Limb (tissue), 2 donors: ENCODE measurements around the gene INTS7.

Experiments used
- DNase-seq, 2 donors: peaks; one replicate each; pipeline ENCODE4 v3.0.0-alpha.2; 2016; ENCODE audit errors: extremely low spot score in 2 of 2

Gene INTS7

DNA sequence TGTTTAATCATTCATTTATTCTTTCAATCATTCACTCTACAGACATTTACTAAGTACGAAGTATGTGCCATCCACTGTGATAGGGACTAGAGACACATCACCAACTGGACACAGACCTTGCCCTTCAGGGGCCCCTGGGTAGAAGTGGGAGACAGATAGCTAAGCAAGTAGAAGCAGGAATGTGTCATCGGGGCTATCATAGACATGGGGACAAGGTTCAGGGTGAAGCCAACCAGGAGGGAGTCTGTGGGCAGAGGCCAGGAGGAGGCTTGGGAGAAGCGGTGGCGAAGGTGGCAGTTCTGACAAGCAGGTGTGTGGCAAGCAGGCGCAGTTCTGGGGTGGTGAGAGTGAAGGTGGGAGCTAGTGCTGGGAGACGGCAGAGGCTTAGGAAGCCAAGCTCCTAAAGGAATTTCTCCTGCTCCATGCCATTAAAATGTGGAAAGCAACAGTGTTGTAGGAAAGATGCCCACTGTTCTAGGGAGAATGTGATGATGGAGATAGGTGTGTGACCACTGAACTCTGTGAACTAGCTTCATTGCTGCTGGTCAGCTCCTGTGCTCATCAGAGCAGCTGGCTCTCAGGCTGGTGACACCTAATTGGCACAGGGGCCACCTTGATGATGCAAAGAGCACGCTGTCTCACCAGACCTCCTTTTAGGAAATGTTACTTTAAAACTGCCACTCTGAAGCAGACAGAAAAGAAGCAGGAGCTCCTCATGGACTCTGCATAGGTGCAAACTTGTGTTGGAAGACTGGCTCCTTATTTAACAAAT lies 125.1 kb downstream of the INTS7 start:
- no peak for DNase-seq

DNA sequence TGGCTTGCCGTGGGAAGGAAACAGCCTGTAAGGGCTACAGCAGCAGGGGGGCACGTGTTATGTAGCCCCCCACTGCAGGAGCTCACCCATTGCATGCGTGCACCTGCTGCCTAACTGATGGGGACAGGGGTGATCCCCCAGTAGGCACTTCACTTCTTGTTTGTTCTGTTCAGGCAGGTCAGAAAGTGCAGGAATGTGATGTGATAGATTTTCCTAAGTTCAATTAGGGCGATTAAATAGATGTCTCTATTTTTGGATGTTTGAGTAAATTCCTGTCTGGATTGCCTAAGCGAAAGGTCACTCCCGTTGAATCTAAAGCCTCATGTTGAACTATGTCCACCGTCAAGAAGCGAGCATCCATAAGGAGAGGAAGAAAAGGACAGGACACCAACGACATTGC lies 126.0 kb downstream of the INTS7 start:
- no peak for DNase-seq

DNA sequence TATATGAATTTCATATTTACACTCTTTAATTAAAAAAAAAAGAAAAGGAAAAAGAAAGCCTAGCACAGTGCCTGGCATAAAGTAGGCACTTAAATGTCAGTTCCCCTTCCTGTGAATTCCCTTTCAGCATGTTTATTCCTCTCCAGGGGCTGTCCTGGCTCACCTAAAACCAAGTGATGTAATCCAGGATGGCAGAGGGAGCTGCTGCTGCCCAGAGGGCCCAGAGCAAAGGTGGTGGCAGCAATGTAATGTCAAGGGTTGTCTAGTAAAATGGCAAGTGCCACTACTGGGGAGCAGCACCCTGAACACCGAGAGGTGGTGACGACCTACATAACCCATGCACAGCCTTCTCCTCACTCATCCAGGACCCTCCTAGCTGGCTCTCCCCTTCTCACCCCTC lies 126.4 kb downstream of the INTS7 start:
- no peak for DNase-seq

DNA sequence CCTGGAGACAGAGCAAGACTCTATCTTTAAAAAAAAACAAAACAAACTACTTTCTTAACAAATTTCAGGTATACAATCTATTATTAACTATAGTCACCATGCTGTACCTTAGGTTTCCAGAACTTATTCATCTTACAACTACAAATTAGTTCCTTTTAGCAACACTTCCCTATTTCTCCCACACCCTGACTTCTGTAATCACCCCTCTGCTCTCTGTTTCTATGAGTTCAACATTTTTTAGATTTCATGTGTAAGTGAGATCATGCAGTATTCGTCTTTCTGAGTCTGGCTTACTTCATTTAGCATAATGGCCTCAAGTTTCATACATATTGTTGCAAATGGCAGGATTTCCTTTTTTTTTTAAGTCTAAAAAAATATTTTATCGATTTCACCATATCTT lies 126.9 kb downstream of the INTS7 start:
- no peak for DNase-seq

DNA sequence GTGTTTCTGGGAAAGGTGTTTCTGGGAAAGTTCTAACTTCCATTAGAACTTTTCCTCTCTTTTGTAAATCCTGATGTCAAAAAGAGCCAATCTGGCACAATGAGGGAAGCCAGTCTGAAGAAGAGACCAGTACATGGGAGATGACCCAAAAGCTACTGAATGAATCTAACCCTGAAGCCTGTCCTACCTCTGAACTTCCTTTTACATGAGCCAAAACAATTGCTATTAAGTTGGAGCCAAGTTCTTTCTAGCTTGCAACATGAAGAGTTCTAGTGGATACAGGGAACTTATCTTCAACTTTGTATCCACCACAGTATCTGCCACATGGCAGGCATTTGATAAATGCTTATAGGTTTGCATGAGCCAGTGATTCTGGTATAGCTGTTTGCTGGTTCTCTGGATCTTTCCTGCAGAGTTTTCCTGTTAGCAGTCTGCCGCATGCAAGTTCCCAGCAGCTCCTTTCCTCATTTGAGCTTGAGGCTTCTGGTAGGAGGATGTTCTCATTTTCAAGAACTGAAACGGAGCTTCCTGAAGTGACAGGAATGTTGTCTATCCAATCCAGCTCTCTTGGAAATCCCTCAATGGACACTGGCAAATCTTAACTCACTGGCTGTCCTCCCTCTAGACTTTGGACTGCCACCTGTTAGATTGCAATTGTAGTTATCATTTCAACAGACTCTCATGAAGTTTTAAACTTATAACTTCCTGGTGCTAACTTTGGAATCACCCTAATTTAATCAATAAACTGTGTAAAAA lies 131.7 kb downstream of the INTS7 start:
- DNase-seq = no peak

DNA sequence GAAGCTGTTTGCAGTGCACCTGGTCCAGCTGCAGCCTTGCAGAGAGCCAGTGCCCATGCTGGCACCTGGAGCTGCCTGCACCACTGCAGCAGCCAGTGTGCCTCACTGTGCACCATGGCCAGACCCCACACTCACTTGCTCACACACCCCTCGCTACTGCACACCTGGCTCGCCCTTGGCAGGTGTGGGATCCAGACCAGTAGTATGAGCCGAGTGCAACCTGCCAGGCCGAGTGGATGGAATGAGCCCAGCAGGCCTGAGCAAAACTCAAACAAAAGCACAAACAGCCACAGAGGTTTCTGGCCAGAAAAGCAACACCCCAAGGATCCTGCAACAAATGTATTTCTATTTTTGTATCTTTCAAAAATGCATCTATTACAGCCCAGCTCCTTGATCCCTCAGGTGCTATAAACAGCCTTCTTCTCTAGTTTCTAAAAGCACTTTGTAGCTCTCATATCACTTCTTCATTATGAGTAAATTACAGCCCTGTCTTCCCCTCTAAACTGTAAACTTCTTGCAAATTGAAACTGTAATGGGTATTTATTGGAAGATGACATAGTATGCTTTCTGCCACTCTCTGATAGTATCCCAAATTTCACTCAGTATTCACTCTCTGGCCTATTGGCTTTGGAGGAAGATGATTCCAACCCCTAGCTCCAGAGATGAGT lies 132.6 kb downstream of the INTS7 start:
- no peak for DNase-seq

DNA sequence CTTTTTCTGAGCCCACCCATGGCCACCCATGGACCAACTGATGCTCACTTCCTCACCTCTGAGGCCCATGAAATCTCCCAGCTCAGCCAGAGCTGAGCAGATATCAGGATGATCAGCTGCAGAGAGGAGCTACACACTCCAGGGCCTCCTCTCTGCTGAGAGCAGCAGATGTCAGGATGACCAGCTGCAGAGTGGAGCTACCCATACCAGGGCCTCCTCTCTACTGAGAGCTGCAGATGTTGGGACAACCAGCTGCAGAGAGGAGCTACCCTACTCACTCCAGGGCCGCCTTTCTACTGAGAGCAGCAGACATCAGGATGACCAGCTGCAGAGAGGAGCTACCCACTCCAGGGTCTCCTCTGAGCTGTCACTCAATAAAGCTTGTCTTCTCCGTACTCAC lies 133.4 kb downstream of the INTS7 start:
- DNase-seq = no peak

DNA sequence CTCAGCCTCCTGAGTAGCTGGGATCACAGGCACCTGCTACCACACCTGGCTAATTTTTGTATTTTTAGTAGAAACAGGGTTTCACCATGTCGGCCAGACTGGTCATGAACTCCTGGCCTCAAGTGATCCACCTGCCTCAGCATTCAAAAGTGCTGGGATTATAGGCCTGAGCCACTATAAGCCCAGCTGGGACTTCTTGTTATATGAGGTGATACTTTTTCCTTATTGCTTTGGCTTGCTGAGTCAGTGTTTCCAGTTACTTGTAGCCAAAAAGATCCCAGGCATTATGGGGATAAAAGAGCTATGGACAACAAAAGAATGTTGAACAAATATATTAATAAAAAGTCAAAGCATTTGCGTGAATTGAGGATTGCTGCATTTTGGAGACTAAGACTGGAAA lies 134.9 kb downstream of the INTS7 start:
- no peak for DNase-seq

DNA sequence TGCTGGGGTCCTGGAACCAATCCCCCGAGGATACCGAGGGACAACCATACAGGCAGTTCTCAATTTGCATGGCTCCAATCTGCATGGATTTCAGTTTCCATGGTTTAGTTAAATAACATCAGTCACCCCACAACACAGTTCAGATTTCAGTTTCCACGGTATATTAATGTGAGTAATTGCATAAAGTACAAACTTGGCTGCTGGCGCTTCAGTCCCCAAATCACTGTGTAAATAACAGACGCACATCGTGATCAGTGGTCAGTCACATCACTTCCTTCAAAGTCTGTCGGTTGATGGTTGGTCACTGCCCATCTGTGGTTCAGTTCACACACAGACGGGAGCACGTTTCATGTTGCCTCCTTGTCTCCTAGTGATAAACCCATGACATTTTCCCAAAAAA lies 138.4 kb downstream of the INTS7 start:
- peak in 1 of 2 donors; percentile 26 for DNase-seq

DNA sequence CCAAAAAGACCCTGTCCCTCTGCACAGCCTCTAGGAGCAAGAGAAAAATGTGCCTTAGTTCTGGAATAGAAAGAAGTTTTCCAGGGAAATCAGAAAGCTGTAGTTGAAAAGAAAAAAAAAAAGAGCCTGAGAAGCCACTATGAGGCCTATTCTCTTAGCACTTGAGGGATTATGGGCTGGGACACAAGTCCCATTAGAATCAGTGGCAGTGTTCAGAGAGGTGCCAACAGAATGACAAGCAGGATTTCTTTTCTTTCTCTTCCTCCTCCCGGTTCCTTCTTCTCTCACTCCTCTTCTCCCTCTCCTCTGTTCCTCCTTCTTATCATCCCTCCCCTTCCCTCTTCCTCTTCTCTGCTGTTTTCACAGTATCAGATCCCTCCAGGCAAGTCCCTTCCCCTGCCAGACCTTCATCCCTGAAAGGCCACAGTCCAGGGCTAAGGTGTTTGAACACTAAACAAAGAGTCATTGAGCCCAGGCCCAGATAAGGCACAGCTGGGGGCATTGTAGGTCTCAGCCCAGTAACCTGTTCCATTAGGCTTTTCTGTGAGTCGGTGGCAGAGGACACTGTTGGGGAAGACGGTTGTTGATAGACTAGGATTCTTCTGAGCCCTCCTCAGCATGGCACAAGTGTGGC lies 140.1 kb downstream of the INTS7 start:
- no peak for DNase-seq

DNA sequence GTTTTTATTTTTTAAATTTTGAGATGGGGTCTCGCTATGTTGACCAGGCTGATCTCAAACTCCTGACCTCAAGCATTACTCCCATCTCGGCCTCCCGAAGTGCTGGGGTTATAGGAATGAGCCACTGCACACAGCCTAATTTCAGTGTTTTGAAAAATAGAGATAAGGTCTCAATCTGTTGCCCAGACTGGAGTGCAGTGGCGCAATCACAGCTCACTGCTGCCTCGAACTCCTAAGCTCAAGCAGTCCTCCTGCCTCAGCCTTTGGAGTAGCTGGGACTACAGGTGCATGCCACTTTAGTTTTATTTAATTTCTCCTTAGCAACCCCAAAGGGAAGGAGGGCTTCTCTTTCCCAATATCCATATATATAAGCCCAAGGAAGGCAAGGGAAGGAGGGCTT lies 141.0 kb downstream of the INTS7 start:
- DNase-seq = no peak

DNA sequence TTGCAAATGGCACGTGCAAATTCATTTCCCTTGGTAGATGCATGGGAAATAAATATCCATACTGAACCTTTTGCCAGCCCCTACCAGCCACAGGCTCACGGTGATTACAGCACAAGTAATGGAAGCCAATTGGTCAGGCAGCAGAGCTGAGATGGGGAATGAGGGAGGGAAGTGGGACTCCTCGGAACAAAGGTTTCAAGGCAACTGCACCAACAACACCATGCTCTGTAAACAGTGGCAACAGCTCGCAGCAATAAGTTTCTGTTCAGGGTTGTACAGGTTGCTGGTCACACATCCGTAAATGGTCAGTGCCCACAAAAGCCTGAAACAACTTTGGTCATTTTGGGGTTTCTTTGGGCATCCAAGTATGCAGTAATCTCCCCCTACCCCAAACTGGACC lies 142.1 kb downstream of the INTS7 start:
- no peak for DNase-seq

DNA sequence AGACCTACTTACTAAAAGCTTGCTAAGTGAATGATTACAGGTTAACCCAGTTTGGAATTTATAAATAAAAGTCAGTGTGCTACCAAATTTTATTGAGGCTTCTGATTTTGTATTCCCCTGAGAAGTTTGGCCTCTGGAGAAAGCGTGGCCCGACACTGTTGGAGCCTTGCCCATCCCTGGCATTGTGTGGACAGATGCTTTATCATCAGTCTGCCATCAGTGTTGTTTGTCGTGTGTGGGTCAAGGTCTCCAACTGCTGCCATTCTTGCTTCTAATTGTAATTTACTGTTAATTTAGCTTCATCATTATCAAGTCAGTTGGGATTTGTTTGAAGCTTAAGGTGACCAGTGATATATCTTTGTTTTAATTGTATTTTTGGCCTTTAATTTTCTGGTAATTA lies 142.8 kb downstream of the INTS7 start:
- DNase-seq = no peak

DNA sequence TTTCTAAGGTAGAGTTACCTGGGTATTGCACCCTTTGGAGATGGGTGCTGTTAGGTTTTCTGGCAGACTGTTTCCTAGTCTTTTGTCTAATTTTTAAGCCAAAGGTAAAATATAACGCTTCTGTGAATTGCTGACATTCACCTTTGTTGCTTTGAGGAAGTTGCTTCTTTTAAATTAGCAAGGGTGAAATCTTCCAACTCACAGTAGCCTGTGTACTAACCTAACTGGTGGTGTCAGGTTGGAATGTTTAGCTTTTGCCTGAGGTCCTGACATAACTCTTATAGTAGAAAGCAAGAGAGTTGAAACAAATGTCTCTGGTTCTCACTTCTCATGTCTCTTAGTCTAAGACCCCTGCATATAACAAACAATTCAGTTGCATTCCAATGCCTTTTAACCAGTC lies 143.6 kb downstream of the INTS7 start:
- DNase-seq = no peak
